HG02852 (cell line): ENCODE data around the gene SLC8A1.
A peak's percentile ranks its signal among the peaks of the same experiment; 100 is the strongest.

Source experiments
- ATAC-seq: cut with Tn5 transposase; IDR thresholded peaks from one replicate; pipeline ENCODE4 v1.9.1; 2021; ENCODE audit warnings: mild to moderate bottlenecking, moderate library complexity; ENCODE audit not compliant: unreplicated experiment

SLC8A1 gene

DNA sequence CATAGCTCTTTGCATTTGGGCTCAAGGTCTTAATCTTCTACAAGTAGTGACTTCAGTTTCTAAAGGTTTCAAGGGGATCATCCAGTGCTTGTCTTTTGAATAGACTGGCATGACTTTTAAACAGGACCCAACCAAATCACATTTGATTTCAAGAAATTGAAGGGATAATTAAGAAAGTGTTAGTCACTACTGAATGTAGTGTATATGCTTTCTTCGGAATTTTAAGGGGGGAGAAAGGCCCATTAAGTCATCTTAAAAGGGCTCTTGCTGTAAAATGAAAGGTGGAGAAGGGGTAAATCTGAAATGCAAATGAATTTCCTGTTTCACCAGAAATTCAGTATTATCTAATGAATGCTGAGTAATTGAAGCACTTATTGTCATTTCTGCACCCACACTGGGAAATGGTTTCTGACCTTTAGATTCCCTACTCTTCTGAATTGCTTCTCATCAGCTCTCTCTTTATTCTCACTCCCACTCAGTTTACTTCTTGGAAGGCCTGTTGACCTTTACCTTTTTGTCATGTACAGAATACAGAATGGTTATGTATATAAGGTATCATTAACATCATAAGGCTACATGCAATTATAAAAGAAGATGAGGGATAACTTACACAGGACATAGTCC lies 241.4 kb downstream of the SLC8A1 start:
- ATAC-seq, result no peak

DNA sequence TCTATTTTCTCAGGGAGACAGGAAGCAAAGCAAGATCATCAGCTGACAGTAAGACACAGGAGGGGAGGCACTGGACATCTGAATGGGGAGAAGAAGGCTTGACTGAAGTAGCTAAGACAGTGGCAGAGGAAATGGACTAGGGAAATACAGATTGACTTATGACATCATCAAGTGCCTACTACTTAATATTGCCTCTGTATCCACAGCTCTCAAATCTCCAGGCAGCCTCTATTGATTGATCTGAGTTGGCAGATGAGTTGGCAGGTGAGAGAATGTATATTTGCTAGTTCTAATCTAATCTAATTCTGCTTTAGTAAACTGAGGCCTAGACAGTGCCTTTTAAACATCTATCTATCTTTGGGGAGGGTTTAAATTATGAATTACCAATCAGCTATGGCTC lies 242.1 kb downstream of the SLC8A1 start:
- no peak for ATAC-seq

DNA sequence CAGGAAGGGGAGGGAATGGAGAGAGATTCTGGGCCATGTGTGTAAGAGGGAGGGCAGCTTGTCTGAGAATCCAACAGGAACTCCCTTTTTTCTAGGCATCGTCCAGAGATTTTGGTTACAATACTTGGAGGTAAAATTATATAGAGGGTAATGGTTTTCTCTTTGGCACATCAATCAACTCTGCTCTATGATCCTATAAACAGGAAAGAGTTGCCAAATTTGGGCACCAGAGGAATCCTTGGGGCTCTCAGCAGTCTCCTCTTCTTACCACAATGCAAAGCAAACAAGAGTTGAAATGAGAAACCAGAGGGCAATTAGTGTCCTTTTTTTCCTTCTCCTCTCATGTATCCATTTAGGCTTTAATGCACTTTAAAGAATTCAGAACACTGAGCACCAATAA lies 243.4 kb downstream of the SLC8A1 start:
- no peak for ATAC-seq

DNA sequence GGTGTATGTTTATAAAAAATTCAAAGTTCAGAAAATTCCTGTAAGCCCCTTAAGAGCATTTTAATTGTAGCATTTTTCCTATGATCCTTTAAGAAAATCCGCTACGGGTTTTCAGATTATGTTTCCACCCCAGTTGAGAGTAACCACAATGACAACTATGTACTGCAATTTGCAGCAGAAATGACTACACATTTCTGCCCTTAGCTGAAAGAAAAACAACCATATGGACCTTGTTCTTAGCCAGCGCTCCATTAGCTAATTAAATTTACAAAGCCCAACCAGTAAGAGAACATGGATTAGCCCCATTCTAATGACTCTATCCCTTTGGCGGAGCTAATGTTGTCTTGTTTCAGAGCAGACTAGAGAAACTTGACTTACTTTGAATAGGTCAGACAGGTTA lies 247.6 kb downstream of the SLC8A1 start:
- no peak for ATAC-seq

DNA sequence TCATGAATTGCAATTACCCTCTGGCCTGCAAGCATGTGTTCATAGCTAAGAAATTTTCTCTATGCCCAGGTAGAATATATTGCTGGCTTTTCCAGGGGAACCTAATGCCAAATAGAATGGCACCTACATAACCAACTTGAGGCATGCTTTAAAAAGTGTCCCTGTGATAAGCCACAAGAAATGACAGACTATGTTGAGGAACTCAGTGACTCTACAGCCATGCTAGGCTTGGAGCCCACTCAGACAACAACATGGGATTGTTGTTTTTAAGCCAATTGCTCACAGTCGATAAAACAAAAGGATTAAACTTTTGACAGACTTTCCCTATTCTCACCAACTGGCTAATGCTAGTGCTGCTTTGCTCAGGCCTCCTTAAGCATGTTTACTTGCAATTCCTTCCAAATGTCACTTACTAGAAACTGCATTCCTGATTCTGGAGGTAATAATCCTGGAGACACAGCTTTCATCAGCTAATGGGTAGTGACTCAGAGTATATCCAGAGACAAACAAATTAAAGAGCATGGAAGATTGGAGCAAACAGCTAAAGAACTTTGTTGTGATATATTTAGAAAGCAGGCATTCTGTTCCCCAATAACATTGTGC lies 249.0 kb downstream of the SLC8A1 start:
- ATAC-seq, result no peak

DNA sequence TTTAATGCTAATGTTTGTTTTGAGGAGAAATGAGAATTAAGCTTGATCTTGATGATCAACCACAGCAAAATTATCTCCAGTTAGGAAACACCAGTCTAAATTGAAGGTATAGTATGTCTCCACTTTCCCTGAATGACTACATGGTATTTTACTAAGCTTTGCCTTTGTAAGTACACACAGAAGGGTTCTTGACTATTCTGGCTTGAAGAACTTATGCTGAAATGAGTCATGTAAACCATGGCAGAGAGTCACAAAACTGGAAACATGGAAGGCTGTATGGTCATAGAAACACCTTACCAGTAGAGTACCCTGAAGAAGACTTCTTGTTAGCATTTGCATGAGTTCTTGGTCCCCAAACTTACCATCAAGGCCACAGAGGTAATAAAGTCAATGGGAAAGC lies 250.5 kb downstream of the SLC8A1 start:
- ATAC-seq, result no peak

DNA sequence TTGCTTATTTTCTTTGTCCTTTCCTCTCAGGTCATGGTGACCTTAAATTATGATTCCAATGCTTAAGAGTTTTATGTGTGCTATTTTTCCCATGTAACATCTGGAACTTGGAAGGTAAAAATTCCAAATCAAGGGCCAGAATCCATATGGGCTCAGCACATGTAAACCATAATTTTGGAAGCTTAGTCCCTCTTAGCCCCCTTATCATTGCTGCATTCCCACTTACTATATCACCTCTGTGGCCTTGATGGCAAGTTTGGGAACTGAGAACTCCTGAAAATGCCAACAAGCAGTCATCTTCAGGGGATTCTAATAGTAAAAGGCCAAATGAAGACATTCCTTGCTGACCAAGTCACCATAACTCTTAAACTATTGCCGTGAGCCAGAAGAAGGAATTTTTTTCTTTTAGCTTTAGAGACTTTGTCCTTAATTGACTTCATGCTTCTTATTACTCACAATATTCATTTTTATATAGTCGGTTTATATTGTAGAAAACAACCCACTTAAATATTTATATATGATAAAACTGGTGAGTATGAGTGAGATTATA lies 251.4 kb downstream of the SLC8A1 start:
- ATAC-seq, result no peak

DNA sequence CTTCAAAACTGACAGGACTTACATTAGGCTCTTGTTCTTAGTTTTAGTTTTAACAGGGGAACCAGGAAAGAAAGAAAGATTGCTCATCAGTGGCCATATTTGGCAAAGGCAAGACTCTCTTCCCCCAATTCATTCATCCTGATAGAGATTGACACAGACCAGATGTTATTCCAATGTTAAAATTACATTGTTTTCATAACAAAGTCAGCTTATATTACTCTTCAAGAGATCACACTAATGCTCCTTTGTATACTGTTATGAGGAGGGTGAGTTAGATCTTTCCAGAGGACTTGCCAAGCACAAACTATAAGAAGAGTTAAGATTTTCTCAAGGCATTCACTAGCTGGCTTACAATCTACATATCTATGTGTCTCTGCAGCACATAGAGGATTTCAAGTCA lies 252.1 kb downstream of the SLC8A1 start:
- ATAC-seq, result no peak

DNA sequence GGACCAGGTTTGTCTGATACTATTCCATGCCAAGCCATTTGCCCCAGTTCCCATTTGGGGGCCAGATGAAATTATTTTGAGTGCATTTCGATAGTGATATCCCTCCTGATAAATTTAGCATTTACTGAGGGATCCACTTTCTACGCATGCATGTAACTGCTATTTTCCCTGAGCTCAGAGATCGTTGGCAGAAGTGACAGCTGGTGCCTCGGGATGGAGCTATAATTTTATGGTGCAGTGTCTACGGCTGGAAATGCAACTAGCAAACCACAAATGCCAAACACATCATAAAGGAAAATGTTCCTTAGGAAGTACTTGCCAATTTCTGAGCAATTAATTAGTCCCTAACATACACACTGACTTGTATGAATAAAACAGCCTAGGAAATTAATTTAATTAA lies 254.8 kb downstream of the SLC8A1 start:
- no peak for ATAC-seq

DNA sequence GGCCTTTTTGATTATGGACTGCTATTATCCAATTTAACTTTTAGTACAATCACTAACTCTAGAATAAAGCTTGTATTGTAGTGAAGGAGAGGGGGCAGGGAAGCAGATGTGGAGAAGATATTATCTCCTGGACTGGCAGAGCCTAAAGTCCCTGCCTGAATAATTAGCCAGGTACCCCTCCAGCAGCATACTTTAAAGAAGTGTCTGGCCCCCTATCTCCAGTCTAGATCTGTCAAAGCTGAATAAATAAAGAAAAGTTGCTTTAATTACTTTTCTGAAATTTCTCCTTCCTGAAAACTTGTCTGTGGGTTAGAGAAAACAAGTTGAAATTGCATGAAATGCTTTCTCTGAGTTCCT lies 258.2 kb downstream of the SLC8A1 start:
- no peak for ATAC-seq

DNA sequence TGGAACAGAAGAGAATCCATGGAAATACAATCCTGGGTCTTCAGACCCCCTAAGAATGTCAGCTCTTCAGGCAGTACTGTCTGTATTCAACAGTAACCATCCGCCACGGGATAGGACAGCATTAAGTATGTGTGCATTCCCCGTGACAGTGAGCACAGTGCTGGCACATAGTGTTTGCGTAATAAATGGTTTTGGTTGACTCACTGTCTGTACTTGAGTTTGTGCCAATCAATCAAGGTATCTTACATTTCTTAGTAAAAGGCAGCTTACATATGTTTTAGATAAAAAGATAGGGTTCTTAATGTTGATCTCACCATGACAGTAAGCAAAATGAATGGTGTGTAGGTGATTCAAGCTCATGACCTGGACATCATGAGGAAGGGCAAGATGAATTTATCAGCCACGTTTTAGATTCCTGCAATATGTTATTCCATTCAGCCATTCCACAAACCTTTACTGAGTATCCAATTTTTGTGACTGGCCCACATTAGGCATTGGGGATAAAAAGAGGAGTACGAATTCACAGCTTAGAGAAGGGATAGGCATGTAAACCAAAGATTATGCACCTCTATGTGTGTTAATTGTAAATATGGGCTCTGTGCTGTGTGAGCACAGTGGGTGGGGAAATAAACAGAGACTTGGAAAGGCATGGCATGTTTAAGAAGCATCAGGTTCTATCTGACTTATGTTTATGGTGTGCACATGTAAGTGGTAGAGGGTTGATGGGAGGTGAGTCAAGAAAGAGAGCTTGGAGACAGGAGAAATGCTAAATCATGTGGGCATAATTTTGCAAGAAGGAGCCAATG lies 258.8 kb downstream of the SLC8A1 start:
- ATAC-seq, result no peak

DNA sequence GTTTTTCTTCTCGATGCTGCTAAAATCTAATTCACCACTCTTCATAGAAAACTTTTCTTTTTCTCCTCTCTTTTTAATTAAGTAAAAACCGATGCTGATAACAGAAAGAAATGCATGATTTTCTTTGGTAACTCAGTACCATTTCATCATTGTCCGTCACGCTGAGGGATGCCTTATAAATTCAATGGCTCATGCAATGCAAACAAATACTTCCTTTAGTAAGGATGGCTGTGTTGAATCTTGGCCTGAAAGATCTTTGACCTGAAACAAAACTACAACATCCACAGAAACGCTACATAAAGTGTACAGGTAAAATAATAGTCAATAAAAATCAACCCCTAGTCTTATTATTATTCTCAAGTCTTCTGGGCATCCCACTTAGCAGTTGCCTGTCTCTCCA lies 261.4 kb downstream of the SLC8A1 start:
- ATAC-seq, result no peak

DNA sequence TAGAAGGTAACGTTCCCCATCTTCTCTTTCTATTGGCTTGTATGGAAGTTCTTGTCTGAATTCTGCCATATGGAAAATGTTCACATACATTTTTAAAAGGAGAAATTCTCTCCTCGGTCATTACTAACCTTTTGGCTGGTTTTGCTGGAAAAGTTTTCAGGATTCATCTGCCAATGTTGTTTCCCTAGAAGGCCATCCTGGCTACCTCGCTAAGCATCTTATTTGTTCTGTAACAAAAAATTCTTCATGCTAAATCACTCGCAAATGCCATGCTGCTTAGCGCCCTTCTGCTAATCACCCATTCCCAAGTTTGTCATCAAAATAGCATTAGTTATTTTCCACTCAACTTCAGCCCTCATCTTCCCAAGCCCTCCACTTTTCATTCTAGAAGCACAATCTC lies 262.0 kb downstream of the SLC8A1 start:
- no peak for ATAC-seq

DNA sequence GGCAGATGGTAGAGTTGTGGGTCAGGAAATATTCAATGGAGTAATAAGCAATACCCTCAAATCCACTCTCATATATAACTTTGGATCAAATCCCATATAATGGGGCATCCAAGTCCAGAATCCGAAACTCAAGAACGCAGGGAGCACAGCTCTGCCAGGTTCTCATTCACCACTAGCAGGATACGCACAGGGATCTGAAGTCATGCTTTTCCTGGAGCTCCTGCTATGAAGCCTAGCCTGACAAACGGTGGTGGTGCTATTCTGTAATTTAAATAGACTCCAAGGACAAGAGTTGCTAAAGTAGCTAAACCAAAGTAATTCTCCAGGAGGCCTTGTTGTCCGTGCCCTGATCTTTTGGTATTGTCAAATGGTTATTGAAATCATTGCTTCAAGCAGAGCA lies 264.8 kb downstream of the SLC8A1 start:
- ATAC-seq, result no peak

DNA sequence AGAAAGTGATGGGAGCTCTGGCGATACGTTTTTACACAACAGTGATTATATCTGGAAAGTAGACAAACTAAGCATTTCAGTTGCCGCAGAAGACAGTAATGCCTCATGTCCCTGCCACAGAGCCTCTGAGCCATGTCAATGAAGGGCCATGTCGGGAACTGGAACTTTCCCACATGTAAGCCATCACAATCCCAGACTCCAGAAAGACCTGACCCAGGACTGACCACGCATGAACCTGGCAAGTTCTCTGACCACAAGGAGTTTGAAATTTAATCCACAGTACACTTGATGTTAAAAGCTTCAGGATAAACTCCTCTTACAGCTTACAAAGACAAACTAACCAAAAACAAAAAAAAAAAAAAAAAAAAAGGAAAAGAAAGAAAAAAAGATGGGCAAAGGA lies 267.3 kb downstream of the SLC8A1 start:
- no peak for ATAC-seq

DNA sequence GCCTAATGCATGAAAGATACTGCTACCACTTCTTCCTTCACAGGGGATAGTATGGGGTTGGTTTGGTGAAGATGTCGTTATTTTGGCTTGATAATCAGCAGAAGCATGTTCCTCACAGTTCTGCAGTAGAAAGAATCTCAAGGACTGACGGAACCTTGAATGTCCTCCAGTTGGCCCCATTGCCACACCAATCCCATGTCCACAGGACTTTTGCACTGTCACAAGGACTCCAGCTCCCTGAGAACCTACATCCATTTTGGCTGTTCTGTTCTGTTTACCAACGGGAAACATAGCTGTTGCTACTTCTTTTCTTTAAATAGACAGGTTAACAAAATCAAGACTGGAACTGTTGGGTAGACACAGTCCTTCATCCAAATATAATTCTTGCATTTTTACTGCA lies 270.0 kb downstream of the SLC8A1 start:
- no peak for ATAC-seq

DNA sequence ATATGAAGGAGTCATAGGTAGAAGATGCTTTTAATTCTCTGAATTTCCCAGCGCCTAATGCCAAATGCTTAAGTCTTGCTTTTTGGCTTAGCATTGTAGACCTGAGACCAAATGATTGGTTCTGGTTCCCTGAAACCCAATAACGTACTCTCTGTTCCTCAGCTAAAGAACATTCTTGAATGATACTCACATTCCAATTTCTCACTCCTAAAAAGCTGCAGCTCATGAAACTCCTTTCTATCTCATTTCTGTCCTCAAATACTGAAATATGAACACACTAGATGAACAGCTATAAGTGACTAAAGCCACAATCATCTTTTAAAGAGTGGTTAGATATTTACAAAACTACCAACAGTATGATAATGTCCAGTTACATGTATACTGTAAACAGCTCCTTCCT lies 272.1 kb downstream of the SLC8A1 start:
- no peak for ATAC-seq

DNA sequence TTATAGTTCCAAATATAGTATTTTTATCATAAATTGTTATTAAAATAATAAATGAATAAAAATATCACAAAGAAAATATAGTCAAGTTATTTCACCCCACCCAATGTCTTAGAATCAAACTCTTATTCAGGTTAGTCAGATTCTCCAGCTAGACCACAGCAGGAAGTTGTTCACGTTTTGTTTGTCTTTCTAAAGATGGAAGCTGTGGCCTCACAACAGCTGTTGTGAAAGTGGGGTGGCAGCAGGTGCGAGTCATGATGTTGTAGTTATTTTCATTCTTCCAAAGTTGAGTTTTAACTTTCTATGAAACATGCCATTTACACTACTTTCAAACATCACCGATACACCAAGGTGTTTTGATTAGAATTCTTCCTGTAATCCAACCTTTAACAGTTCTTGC lies 272.9 kb downstream of the SLC8A1 start:
- ATAC-seq, result peak; percentile 88

DNA sequence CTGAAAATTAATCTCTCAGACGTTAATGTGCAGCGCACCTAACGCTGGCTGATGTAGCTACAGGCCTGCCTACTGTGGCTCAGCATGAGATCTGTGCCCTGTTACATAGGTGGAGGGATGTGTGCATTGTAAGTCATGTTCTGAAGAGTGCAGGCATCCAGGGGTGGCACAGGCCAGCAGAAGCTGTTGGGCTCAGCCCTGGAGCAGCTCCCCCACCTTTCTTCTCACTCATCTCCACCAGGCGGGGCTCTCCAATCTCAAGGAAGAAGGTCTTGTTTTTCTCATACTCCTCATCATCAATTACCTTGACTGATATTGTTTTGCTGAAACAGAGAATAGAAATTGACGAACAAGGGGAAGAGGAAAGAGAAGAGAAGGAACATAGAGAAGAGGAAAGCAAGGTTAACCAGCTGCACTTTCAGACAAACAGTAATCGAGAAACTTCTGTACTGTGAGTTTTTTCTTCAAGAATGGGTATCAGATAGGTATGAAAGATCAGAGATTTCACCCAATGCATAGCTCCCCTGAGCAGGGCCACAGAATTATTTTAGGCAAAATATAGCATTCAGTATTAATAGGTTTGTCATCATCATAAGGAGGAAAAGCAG lies 273.6 kb downstream of the SLC8A1 start:
- ATAC-seq, result no peak

DNA sequence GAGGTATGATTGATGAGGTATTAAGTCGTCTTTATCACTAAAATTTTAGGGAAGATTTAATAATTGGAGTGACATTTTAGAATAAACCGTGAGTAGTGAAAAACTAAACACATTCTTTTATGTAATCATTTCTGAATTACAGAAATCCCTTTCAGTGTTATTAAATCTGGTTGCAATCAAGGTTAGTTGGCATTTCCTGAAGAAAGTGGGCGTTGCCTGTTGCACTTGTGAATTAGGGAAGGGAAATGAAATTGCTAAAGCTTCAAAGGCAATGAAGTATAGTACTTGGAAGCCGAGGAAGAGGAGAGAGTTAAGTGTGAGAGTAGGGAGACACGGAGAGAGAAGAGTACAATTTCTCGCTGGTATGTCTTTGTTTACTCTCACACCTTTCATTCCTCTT lies 274.5 kb downstream of the SLC8A1 start:
- ATAC-seq, result no peak

DNA sequence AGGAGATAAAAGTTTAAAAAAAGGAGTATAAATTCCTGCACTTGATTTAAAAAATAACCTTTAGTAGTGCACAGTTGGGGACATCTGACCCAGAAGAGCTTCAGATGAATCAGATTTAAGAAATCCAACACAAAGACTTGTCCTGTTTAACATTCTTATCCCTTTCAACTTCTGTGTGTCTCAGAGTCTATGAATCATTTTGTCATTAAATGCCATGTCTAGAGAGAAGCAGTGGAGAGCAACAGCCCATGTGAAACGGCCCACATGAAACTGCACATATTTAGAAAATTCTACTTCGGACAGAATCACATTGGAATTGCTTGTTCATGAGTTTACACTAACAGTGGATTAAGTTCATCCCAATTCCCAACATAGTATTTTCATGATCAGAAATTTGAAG lies 278.6 kb downstream of the SLC8A1 start:
- no peak for ATAC-seq

DNA sequence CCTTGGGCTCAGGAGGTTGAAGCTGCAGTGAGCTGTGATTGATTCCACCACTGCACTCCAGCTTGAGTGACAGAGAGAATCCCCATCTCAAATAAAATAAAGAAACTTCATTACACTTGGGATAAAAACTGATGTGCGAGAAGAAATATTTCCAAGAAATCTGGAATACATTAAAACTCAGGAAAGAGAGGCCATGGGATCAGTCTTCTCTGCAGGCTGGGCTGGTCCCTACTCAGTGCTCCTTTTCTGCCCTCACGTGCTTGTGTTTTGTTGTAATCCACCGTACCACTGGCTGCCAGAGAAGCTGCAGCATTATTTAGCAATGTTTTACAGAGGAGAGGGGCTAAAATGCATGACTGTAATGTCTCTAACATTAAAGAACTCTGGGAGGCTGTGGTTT lies 282.0 kb downstream of the SLC8A1 start:
- no peak for ATAC-seq
